HG03064 (cell line): ENCODE measurements around the gene OTUD5.

ENCODE experiments used
- ATAC-seq: cut with Tn5 transposase; IDR thresholded peaks from one replicate; pipeline ENCODE4 v1.9.1; 2021; ENCODE audit warnings: low read depth; ENCODE audit not compliant: unreplicated experiment

The OTUD5 gene

GRCh38 chrX:48974033-48974432 is 16.6 kb upstream of the OTUD5 start:
- no peak for ATAC-seq

GRCh38 chrX:48972220-48973164 is 15.1 kb upstream of the OTUD5 start:
- ATAC-seq: no peak

- no peak for ATAC-seq
Observed at GRCh38 chrX:48971249-48972219, 14.1 kb upstream of the OTUD5 start, which contains the start of gene KCND1. Gene KCND1, minus strand, starts transcription at chrX:48971844. Its CDS starts 1,573 bp downstream, at chrX:48970271.

- ATAC-seq: no peak
Observed at GRCh38 chrX:48969471-48969870, 12.1 kb upstream of the OTUD5 start.

- no peak for ATAC-seq
Observed at GRCh38 chrX:48968377-48968776, 11.0 kb upstream of the OTUD5 start.

- ATAC-seq: no peak
Observed at GRCh38 chrX:48966796-48967579, 9.6 kb upstream of the OTUD5 start.

GRCh38 chrX:48965959-48966358 is 8.6 kb upstream of the OTUD5 start:
- no peak for ATAC-seq

GRCh38 chrX:48961585-48962091 is 4.2 kb upstream of the OTUD5 start:
- ATAC-seq: no peak

GRCh38 chrX:48960291-48960690 is 2.9 kb upstream of the OTUD5 start:
- ATAC-seq: no peak

GRCh38 chrX:48958635-48959094 is 1.3 kb upstream of the OTUD5 start:
- no peak for ATAC-seq

- ATAC-seq: peak; percentile 79
Observed at GRCh38 chrX:48957827-48958634, 624 bp upstream of the OTUD5 start.

GRCh38 chrX:48956728-48957414 is 536 bp downstream of the OTUD5 start:
- peak; percentile 5 for ATAC-seq

- no peak for ATAC-seq
Observed at GRCh38 chrX:48948589-48948988, 8.8 kb downstream of the OTUD5 start.

- no peak for ATAC-seq
Observed at GRCh38 chrX:48945517-48946348, 11.7 kb downstream of the OTUD5 start.

- no peak for ATAC-seq
Observed at GRCh38 chrX:48942895-48943294, 14.5 kb downstream of the OTUD5 start.

GRCh38 chrX:48940404-48940955 is 16.9 kb downstream of the OTUD5 start:
- no peak for ATAC-seq

GRCh38 chrX:48939524-48940228 is 17.7 kb downstream of the OTUD5 start:
- ATAC-seq: no peak
